Hematopoietic multipotent progenitor cell treated with erythropoietin and hydrocortisone succinate and interleukin-3 and kit ligand, for 6 days (in vitro differentiated cells): ENCODE measurements around the gene GAPDH.
A peak's percentile ranks its signal among the peaks of the same experiment; 100 is the strongest.

Experiments
- DNase-seq: peaks from one replicate; pipeline ENCODE4 v3.0.0-alpha.2; 2015

The GAPDH gene

GRCh38 chr12:6530576-6531260 is 3.6 kb upstream of the GAPDH start:
- DNase-seq, result no peak

DNA sequence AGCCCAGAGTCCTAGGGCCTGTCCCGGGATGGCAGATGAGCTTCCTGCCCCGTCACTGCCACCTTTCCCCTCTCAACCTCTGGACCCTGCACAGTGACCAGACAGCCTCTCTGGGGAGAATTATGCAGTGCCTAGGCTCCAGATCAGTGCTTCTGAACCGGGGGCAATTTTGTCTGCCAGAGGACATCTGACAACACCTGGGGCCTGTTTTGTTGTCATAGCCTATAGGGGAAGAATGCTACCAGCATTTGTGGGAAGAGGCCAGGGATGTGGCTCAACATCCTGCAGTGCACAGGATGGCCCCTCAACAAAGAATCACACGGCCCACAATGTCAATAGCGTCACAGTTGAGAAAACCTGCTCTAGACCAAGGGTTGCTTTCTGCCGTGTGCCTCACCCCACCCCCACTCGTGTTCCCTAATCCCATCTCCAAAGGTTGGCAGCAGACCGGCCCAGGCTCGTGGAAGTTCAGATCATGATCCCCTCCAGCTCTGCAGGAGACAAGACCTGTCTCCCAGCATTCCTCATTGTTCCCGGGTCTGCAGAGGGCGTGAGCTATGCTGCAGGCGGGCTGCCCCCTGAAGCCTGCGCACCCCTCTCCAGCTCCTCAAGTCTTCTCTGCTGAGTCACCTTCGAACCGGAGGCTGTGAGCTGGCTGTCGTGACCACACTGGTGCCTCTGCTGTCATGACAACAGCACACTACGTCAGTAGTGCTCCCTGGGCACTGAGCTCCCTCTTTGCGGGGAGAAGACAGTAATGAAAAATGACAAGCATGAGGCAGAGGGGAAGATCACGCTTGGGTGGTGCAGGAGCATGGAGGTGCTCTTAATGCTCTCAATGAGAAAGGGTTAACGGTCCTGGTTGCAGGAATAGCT is 2.0 kb upstream of the GAPDH start:
- peak; percentile 96 for DNase-seq

DNA sequence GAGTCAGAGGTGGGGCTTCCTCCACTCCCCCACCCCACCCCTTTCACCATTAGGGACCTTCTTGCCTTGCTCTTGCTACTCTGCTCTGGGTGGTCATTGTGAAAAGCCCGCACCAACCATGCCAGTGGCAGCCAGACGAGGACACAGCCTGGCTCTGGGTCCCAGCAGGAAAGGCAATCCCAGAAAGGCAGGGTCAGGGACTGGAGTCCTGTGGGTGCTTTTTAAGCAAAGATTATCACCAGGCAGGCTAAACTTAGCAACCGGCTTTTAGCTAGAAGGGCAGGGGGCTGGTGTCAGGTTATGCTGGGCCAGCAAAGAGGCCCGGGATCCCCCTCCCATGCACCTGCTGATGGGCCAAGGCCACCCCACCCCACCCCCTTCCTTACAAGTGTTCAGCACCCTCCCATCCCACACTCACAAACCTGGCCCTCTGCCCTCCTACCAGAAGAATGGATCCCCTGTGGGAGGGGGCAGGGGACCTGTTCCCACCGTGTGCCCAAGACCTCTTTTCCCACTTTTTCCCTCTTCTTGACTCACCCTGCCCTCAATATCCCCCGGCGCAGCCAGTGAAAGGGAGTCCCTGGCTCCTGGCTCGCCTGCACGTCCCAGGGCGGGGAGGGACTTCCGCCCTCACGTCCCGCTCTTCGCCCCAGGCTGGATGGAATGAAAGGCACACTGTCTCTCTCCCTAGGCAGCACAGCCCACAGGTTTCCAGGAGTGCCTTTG is 1.2 kb upstream of the GAPDH start:
- DNase-seq, result peak; percentile 77

DNA sequence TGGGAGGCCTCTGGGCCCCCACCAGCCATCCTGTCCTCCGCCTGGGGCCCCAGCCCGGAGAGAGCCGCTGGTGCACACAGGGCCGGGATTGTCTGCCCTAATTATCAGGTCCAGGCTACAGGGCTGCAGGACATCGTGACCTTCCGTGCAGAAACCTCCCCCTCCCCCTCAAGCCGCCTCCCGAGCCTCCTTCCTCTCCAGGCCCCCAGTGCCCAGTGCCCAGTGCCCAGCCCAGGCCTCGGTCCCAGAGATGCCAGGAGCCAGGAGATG is 729 bp upstream of the GAPDH start:
- no peak for DNase-seq

DNA sequence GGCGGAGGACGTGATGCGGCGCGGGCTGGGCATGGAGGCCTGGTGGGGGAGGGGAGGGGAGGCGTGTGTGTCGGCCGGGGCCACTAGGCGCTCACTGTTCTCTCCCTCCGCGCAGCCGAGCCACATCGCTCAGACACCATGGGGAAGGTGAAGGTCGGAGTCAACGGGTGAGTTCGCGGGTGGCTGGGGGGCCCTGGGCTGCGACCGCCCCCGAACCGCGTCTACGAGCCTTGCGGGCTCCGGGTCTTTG is 303 bp downstream of the GAPDH start:
- DNase-seq, result no peak

- peak; percentile 78 for DNase-seq
Observed at GRCh38 chr12:6534945-6535696, 804 bp downstream of the GAPDH start.

- DNase-seq, result no peak
Observed at GRCh38 chr12:6535697-6535946, 1.3 kb downstream of the GAPDH start.

GRCh38 chr12:6535960-6536847 is 1.9 kb downstream of the GAPDH start:
- no peak for DNase-seq

GRCh38 chr12:6536894-6537579 is 2.7 kb downstream of the GAPDH start:
- no peak for DNase-seq

- peak; percentile 90 for DNase-seq
Observed at GRCh38 chr12:6537580-6538419, 3.5 kb downstream of the GAPDH start.

GRCh38 chr12:6538420-6539313 is 4.3 kb downstream of the GAPDH start:
- peak; percentile 54 for DNase-seq

GRCh38 chr12:6539314-6539682 is 5.0 kb downstream of the GAPDH start:
- peak; percentile 29 for DNase-seq

- DNase-seq, result no peak
Observed at GRCh38 chr12:6539707-6540134, 5.4 kb downstream of the GAPDH start.

GRCh38 chr12:6540181-6540877 is 6.0 kb downstream of the GAPDH start:
- DNase-seq, result peak; percentile 78

- no peak for DNase-seq
Observed at GRCh38 chr12:6541371-6542165, 7.3 kb downstream of the GAPDH start.

DNA sequence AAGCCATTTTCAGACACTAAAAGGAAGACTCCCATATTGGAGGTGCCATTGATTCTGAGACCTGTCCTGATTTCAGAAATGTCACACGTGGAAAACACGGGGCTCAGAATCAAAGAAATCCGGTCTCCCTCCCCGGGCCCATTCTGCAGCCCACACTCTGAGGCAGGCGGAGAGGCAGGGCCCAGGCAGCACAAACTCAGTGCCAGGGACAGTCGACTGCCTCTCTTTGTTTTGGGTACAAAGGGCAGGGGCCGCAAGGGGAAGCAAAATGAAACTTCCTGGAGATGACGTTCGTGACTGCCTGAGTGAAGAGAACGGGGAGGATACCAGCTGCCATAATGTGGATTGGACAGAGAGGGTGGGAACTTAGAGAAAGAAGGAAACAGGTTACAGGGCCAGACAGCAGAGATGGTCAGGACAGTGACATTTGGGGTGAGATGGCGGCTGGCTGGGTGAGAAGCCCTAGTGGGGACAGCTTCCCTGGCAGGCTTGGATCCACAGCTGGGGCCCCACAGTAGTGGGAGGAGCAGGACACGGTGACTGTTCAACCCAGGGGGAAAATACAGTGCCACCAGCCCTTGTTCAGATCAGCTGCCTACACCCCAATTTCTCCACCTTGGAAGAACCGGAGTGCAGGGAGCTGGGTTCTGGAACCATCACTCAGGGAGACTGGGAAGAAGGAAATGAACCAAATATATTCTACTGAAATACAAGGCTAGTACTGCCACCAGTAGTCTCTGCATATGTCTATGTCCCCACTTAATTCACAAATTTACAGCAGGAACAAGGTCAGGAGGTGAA is 8.1 kb downstream of the GAPDH start:
- no peak for DNase-seq

DNA sequence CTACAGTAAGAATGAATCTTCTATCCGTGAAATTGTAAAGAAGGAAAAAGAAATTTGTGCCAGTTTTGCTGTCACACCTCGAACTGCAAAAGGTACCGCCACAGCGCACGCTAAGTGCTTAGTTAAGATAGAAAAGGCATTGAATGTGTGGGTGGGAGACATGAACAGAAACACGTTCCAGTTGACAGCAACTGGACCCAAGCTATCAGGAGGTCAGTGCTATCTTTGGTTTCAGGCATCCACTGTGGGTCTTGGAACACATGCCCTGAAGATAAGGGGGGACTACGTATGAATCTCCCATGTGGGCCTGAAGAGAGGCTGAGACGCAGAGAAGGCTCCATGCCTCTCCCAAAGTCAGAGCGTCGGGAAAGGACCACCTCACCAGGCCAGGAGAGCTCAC is 11.7 kb downstream of the GAPDH start:
- DNase-seq, result peak; percentile 65

DNA sequence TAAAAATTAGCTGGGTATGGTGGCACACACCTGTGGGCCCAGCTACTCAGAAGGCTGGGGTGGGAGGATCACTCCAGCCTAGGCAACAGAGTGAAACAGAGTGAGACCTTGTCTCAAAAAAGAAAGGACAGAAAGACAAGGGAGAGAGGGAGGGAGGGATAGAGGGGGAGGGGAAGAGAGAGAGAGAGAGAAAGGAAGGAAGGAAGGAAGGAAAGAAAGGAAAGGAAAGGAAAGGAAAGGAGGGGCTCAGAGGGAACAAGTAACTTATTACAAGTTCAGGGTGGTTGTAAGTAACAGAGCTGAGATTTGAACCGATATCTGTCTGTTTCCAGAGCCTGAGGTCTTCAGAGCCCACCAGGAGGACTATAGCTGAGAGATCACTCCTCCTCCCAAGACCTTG is 13.2 kb downstream of the GAPDH start:
- DNase-seq, result no peak
